GM21526 (cell line): ENCODE data around the gene EPHB4.
"Not testable (repeated sequence)": the region's sequence is repeated elsewhere in the genome, so short reads cannot be mapped to it uniquely, and the experiment has no call there.

Source experiments
- ATAC-seq: cut with Tn5 transposase; IDR thresholded peaks from one replicate; pipeline ENCODE4 v1.9.1; 2021; ENCODE audit warnings: moderate library complexity; ENCODE audit not compliant: unreplicated experiment, low FRiP score

EPHB4 gene

DNA sequence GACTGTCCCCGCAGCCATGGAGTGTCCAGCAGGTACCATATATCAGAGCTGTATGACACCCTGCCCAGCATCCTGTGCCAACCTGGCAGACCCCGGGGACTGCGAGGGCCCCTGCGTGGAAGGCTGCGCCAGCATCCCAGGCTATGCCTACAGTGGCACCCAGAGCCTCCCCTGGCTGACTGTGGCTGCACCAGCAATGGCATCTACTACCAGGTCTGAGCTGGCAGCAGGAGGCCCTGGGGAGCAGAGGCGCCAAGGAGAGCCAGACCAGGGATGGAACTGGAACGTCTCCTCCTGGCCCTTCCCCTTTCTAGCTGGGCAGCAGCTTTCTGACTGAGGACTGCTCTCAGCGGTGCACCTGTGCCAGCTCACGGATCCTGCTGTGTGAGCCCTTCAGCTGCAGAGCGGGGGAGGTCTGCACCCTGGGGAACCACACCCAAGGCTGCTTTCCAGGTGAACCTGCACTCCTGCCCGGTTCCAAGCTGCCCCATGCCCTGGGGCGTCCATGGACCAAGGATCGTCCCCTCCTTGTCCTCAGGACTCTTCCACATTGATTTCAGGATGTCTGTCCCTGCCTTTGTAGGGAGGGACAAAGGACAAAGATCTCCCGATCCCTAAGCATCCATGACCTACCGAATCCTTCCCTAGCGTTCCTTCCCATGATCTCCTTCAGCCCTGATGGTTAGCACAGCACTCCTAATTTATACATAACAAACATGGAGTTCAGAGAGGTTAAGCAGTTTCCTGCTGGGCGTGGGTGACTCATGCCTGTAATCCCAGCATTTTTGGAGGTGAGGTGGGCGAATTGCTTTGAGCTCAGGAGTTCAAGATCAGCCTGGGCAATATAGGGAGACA lies 33.3 kb downstream of the EPHB4 start:
- no peak for ATAC-seq

DNA sequence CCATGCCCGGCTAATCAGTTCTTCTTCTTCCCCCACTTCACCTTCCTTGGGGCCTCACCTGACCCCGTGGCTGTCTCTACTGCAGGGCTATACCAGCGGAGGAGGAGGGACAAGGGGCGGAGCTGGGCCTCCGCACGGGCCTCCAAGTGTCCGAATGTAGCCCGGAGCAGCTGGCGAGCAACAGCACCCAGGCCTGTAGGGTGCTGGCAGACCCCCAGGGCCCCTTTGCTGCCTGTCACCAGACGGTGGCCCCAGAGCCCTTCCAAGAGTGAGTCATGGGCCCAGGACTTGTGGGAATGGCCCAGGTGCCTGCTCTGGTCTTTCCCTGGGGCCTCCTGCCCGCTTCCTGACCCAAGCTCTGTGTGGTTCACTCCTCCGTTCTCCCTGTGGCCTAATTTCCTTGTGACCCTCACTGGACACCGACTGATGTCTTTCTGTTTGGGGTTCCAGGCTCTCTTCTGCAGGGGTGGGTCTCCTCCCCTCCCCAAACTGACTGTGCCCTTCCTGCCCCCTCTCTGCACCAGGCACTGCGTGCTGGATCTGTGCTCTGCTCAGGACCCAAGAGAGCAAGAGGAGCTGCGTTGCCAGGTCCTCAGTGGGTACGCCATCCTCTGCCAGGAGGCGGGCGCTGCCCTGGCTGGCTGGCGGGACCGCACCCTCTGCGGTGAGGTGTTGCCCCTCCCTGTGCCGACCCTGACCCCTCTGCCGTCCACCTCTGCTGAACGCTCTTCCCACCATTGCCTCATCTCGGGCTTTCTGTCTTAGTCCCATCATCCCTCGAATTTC lies 35.2 kb downstream of the EPHB4 start:
- no peak for ATAC-seq

- no peak for ATAC-seq
Observed at GRCh38 chr7:100789055-100789454, 38.3 kb downstream of the EPHB4 start.

DNA sequence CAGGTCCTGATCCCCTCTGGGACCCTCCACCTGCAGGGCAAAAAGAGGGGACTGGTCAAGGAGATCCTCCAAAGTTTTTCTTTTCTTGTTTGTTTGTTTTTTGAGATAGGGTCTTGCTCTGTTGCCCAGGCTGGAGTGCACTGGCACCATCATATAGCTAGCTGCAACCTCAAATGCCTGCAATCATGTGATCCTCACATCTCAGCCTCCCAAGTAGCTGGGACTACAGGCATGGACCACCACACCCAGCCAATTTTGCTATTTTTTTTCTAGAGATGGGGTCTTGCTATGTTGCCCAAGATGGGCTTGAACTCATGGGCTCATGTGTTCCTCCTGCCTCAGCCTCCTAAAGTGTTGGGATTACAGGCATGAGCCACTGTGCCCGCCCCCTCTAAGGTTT lies 41.0 kb downstream of the EPHB4 start:
- ATAC-seq, result no peak

GRCh38 chr7:100785878-100786277 lies 41.4 kb downstream of the EPHB4 start:
- no peak for ATAC-seq

- no peak for ATAC-seq
Observed at GRCh38 chr7:100783804-100784203, 43.5 kb downstream of the EPHB4 start.

DNA sequence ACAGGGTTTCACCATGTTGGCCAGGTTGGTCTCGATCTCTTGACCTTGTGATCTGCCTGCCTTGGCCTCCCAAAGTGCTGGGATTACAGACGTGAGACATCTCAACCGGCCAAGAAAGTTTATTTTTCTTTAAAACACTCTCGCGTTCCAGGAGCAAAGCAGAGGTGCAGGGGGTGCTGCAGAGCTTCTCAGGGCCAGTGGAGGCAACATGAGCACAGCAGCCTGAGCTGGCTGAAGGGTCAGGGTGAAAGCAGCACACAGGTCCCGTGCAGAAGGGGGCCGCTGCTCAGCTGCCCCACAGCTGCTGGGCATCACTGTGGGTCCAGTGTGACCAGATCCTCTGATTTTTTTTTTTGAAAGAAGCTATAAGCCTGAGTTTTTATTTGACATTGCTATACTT lies 46.1 kb downstream of the EPHB4 start:
- ATAC-seq, result no peak

- ATAC-seq, result no peak
Observed at GRCh38 chr7:100779359-100779758, 48.0 kb downstream of the EPHB4 start.

- ATAC-seq, result no peak
Observed at GRCh38 chr7:100778061-100778621, 49.2 kb downstream of the EPHB4 start.

DNA sequence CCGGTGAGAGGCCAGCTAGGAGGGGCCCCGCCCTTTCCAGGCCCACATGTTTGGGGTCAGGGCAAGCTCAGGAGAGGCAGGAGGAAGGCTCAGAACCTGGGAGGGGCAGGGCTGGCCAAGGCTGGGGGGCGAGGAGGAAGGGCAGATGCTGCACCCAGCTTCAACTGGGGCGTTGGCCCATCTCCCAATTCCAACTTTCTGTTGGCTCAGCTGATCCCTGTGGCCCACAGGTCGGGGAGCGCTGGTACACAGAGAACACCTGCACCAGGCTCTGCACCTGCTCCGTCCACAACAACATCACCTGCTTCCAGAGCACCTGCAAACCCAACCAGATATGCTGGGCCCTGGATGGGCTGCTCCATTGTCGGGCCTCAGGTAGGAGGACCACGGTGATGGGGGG lies 53.8 kb downstream of the EPHB4 start:
- no peak for ATAC-seq

- ATAC-seq, result no peak
Observed at GRCh38 chr7:100768784-100769183, 58.5 kb downstream of the EPHB4 start.

- no peak for ATAC-seq
Observed at GRCh38 chr7:100765250-100765649, 62.1 kb downstream of the EPHB4 start.

DNA sequence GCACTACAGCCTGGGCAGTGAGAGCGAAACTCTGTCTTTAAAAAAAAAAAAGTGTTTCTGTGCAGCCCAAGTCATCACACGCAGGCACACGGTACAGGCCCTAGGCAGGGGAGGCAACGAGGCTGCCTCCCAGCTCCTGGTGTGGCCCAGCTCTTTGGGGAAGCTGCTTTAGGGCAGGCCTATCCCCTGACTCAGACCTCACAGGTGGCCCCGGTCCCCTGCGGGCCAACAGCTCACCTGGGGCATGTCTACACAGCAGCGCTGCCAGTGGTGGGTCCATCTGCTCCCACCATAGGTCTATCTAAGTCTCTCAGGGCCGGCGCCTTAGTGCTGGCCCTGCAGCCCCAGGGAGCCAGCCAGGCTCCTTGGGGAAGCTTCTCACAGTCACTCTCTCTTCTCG lies 62.5 kb downstream of the EPHB4 start:
- ATAC-seq, result no peak

DNA sequence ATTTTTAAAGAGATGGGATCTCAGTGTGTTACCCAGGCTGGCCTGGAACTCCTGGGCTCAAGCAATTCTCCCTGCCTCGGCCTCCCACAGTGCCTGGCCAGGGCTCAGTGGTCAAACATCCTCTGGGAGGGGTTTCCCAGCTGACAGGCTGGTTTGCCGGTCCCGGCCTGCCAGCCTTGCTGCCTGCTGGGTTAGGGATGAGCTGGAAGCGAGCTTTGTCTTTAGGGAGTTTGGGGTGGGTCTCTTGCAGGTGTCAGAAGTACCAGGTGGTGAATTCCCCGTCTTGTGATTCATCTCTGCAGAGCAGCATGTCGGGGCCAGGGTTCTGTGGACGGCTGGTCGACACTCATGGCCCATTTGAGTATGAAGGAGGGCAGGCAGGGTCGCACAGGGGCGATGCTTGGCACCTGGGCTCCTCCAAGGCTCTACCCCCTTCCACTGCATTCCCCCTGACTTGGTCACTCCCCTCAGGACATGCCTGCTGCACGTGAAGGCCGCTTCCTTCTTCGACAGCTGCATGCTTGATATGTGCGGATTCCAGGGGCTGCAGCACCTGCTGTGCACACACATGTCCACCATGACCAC lies 63.7 kb downstream of the EPHB4 start:
- no peak for ATAC-seq

GRCh38 chr7:100762841-100763240 lies 64.5 kb downstream of the EPHB4 start:
- ATAC-seq, result not testable (repeated sequence)

DNA sequence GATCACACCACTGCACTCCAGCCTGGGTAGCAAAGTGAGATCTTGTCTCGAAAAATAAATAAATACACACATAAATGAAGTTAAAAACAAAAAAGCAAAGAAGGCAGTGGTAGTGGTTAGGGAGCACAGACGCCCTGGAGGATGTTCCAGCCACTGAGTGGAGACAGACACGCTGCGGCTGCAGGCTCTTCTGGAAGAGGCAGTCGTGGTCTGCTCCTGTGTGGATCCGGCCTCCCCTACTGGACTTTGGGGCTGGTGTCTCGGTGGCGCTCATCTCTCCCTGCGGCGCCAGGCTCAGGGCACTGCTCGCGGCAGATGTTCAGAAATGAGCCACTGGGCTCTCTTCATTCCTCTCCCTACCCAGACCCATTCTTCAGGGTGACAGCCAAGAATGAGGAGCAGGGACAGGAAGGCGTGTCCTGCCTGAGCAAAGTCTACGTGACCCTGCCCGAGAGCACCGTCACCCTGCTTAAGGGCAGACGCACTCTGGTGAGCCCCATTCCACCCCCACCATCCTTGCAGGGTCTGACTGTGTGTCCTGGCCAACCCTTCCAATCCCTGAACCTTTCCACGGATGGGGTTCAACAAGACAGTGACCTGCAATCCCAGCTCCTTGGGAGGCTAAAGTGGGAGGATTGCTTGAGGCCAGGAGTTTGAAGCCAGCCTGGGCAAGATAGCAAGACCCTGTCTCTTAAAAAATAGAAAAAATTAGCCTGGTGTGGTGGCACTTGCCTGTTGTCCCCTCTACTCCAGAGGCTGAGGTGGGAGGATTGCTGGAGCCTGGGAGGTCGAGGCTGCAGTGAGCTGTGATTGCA lies 67.8 kb downstream of the EPHB4 start:
- no peak for ATAC-seq

DNA sequence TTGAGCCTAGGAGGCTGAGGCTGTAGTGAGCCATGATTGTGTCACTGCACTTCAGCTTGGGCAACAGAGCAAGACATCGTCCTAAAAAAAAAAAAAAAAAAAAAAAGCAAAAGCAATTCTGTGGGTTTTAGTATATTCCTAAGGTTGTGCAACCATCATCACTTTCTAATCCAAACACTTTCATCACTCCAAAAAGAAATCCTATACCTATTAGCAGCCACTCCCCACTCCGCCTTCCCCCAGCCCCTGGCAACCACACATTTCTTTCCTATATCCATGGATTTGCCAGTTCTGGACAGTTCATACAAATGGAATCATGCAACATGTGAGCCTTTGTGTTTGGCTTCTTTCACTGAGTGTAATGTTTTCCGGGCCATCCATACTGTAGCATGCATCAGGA lies 73.6 kb downstream of the EPHB4 start:
- no peak for ATAC-seq

DNA sequence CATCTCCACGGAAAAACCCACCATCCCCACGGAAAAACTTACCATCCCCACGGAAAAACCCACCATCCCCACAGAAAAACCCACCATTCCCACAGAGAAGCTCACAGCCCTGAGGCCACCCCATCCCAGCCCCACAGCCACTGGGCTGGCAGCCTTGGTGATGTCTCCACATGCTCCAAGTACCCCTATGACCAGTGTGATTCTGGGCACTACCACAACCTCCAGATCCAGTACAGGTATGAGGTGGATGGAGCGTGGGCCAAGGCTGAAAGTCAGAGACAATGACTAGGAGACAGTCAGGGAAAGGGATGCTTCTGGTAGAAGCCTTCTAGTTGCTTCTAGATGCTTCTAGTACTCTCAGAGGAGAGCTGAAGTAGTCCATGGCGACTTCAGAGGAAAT lies 74.3 kb downstream of the EPHB4 start:
- no peak for ATAC-seq
